Stimulated activated CD8-positive, alpha-beta memory T cell treated with anti-CD3 and anti-CD28 coated beads, Interleukin-4, amount 100 ng/mL, for 1 hour (primary cell): ENCODE results near the gene FFAR2.
"Not testable (repeated sequence)": the region's sequence is repeated elsewhere in the genome, so short reads cannot be mapped to it uniquely, and the experiment has no call there.

Experiments
- DNase-seq, 2 donors: peaks; one replicate each; pipeline ENCODE4 v3.0.0-alpha.2; 2020; ENCODE audit warnings: low read depth in 2 of 2, low spot score in 1 of 2

Gene FFAR2

DNA sequence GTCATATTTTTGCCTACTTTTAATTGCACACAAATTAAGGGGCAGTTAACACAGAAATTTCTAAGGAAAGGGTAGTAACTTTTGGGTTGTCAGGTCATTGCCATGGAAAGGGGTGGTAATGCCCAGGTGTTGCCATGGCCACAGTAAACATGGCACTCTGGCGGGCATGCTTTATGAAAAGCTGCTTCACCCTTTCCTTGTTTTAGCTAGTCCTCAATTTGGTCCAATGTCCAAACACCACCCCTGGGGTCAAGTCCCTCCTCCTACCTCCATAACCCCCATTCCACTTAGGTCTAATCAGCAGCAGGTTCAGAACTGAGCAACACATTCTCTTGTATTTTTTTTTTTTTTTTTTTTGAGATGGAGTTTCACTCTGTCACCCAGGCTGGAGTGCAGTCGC, 6.6 kb downstream of the FFAR2 start:
- DNase-seq, result no peak

DNA sequence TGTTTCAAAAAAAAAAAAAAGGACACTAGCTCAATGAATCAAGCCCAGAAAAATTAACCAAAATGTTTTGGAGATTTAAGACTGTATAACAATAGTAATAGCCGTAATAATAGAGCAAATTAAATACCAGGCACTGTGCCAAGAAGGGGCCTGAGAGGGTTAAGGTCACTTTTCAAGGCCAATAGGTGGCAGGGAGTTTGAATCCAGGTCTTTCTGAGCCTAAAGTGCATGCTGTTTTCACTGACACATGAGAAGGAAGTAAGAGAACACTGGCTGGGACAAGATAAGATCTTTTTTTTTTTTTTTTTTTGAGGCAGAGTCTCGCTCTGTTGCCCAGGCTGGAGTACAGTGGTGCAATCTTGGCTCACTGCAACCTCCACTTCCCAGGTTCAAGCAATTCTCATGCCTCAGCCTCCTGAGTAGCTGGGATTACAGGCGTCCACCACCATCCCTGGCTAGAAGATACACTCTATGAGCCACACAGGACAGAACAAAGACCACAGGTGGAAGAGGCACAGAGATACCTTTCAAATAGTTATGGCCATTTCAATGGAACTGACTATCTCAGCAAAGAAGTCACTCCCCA, 7.7 kb downstream of the FFAR2 start:
- DNase-seq, result no peak

DNA sequence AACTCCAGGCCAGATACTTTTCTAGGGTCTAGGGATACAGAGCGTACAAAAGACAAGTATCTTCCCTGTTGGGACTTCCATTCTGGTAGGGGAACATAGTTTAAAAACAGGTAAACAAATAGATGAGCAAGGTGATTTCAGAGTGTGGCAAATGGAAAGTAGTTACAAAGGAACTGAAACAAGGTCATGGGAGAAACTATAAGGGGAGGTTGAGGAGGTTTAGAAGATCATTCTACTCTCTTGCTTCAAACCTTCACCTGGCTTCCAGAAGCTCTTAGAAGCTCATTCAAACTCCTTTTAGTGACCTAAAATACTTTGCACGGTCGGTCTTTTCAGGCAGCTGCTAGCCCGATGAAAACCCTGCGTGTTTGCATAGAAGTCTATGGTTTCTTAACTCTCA, 9.1 kb downstream of the FFAR2 start:
- DNase-seq, result no peak

DNA sequence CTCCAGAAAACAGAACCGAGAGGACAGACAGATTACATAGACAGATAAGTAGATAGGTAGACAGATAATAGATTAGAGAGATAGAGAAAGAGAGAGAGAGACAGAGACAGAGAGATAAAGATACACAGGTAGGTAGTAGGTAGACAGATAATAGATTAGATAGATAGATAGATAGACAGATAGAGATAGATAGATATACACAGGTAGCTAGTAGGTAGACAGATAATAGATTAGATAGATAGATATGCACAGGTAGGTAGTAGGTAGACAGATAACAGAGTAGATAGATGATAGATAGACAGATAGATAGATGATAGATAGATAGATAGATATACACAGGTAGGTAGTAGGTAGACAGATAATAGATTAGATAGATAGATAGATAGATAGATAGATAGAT, 10.1 kb downstream of the FFAR2 start:
- no peak for DNase-seq

DNA sequence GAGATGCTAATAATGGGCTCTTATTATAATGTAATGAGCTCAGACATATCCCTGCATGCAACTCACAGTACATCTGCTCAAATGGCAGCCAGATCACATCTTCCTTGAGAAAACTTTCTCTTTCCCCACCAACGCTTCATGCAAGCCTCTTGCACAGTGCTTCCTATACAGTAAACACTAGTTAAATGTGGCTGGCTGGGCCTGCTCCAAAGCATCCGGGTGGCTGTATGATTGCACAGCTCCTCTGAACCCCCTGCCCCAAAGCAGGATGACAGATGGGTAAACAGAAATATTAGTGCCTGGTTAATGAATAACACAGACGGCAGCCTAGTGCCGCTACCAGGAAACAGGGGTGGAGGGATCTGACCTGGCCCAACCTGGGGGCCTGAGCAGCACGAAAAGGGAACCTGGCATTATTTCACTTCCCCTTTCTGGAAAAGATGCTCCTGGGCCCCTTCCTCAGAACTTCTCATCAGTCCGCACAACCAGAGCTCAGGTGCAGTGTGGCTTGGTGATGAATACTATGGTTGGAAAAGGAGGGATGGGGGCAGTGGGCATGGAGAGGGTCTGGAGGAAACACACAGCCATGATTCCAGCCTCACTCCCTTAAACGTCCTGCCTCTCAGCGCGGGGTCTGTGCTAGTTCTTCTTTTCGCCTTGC, 10.8 kb downstream of the FFAR2 start:
- no peak for DNase-seq

DNA sequence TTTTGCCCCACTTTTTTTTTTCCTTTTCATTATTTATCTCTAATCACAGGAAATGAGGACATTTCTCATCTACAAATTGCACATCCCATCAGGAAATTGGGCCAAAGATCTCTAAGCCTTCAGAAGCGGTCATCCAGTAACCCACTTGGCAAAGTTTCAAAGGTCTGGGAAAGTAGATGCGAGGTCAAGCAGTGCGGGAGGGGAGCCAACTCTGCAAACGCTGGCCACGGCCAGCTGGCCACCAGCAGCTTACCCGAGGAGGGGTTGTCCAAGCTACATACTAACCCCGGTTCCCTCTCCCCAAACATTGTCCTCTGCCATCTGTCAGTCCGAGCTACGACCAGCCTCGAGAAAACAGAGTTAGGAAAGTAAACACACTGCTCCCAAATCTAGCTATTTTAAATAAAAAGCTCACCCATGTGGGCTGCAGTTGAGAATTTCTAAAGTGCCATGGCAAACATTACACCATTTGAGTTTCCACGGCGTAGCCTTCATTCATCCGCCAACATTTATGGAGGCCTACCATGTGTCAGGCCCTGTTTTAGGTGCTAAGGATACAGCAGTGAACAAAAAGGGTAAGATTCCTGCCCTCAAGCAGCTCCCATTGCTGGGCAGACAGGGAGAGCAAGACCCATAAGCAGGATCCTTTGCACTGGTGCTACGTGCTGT, 11.5 kb downstream of the FFAR2 start:
- DNase-seq, result no peak

DNA sequence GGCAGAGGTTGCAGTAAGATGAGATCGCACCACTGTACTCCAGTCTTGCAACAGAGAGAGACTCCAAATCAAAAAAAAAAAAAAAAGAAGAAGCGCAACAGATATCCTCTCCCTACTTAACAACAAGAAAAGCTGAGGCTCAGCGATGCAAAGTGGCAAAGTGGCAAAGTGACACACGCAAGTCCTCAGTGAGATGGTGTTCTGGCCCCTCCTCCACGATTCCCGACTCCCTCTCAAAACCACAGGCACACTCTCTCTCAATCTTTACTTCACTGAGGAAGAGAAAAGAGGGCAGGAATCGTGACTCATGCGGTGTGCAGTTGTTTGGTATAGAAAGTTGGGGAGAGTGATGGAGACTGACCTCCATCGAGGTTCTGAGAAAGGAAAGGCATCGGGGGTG, 12.6 kb downstream of the FFAR2 start:
- DNase-seq, result no peak

DNA sequence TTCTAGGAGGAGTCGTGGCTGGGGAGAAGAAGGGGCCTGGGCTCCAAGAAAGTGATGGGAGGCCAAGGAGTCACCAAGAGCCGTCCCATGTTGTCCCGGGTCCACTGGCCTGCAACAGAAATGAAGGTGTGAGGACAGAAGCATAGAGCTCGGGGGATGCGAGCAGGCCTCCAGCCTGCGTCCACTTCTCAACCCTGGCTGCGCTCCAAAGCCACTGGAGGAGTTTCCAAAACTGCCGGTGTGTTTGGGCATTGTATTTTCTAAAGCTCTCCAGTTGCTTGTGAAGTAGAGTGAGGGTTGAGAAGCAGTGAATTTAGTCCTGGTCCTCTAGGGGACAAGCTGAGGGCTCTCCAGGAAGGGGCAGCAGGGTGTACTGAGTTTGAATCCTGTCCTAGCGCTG, 13.0 kb downstream of the FFAR2 start:
- no peak for DNase-seq

DNA sequence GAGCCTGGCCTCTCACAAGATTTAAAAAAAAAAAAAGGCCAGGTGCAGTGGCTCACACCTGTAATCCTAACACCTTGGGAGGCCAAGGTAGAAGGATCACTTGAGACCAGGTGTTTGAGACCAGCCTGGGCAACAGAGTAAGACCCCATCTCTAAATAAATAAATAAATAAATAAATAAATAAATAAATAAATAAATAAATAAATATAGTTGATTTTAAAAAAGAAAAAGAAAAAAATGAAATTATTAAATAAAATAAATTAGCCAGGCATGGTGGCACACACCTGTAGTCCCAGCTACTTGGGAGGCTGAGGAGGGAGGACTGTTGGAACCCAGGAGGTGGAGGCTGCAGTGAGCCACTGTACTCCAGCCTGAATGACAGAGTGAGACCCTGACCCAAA, 13.7 kb downstream of the FFAR2 start:
- DNase-seq, result not testable (repeated sequence)

DNA sequence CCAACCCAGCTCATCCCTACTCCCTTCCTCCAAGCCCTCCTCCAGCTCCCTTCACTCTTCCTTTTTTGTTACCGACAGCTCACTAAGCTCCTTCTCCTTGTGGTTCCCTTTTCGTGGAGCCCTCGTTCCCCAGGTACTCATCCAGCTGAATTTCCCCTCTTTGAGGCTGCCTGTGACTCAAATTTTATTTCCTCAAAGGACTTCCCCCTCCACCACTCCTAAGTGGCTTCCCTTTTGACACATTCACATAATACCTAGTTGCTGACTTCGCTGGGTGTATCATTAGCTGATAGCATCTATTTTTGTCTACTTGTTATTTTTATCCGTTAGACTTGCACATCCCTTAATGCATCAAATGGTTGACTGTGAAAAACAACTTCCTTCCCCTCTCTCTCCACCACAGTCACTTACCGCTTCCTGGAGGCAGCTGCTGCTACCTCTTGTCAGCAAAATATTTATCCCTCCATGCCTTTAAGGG, 14.5 kb downstream of the FFAR2 start:
- peak in 1 of 2 donors; percentile 18 for DNase-seq

DNA sequence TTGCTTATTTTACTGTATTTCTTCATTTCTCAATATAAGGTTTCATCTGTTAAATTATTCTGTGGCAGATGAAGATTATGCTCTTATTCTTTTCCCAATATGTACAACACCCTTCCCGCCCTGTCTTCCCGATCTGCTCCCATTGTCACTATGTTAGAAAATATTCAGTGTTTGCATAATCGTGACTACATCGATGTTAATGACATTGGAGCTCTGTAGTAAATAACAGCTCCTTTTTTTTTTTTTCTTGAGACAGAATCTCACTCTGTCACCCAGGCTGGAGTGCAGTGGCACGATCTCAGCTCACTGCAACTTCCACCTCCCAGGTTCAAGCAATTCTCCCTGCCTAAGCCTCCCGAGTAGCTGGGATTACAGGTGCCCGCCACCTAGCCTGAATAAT, 14.9 kb downstream of the FFAR2 start:
- not testable (repeated sequence) for DNase-seq

DNA sequence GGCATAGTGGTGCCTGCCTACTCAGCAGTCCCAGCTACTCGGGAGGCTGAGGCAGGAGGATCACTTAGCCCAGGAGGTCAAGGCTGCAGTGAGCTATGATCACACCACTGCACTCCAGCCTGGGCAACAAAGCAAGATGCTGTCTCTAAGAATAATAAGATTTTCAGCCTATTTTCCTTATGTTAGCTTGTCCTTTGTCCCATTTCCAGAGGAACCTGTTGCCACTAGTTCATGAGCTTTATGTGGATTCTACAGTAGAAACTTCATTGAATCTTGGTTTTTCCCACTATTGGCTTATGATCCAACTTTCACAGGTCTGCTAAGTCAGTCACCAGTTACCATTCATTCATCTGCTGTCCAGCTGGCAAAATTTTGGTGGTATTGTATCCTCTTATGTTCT, 18.2 kb downstream of the FFAR2 start:
- no peak for DNase-seq

DNA sequence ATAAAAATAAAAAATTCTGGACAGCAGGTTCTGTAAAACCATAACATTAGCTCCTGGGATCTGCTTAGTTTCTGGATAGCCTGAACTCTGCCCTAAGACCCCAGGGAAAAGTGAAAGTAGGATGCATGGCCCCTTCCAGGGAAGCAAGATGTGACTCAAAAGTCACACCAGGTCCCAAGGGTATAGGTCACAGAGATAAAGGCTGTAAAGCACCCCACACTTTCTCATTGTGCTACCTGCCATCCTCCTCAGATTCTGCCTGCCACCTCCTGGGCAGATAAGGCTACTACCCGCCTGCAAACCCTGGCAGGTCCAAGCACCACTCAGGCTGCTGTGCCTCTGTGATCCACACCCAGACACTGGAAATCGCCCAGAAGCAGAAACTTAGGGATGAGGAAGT, 20.6 kb downstream of the FFAR2 start:
- peak; percentile 27 to 34 for DNase-seq

DNA sequence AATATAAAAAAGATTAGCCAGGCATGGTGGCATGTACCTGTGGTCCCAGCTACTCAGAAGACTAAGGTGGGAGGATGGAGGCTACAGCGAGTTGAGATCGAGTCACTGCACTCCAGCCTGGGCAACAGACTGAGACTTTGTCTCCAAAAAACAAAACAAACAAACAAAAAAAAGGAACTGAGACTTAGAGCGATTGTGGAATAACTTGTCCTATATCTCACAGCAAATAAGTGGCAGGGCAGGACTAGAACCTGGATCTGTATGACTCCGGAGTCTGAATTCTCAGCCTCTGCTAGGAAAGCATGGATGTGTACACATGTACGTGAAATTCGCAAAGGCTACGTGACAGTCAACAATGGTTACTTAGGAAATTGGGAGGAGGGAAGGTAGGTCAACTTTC, 22.1 kb downstream of the FFAR2 start:
- DNase-seq, result no peak

DNA sequence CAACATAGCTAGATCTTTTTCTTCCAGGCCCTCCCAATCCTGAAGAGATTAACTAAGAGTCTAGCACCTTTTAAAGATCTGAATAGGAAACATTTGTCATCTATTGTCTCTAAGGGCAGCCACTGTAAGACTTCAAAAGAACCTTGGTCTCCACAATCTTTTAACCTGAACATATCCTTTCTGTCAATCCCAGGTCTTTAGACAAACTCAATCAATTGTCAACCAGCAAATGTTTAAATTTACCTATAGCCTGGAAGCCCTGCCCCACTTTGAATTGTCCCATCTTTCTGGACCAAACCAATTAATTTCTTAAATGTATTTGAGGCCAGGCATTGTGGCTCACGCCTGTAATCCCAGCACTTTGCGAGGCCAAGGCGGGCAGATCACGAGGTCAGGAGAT, 23.0 kb downstream of the FFAR2 start:
- not testable (repeated sequence) for DNase-seq

DNA sequence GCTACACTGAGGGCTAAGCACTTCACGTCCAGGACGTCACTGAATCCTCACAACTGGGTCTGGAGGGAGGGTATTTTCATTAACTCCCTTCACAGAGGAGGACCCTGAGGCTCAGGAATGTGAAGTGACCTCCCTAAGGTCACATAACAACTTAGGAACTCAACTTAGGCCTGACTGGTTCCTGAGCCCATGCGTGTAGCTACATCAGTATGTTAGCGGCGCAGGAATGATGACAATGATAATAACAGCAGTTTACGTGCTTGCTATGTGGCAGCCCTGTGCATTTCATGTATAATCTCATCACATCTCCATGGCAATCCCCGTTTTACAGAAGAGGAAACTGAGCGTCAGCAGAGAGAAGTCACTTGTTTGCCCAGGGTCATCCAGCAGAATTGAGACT, 23.9 kb downstream of the FFAR2 start:
- no peak for DNase-seq

DNA sequence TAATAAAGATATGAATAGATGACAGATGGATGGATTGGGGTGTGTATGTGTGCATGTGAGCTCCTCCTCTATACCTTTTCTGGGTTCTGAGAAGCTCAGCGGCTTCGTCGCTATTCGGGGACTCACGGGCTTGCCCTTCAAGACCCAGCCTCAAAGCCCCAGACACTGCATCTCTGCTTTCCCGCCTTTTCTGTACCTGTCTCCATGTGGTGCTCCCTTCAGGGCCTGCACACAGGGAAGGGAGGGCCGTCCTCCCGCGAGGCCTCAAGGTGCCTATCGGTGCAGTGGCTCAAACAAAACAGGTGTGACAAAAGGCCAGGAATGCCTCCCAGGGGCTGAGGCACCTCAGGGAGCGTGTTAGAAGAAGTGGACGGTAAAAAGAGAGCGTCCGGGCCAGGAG, 26.0 kb downstream of the FFAR2 start:
- no peak for DNase-seq

DNA sequence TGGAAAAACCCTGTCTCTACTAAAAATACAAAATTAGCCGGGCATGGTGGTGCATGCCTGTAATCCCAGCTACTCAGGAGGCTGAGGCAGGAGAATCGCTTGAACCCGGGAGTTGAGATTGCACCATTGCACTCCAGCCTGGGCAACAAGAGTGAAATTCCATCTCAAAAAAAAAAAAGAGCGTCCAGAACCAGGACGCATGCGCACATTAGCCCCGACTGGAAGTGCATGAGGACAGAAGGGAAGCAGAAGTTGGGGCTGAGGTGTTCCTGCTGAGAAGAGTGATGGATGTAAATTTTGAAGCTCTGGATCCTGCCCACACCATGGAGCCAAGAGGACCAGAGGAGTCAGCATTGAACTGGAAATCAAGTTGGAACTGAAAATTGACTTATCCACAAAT, 26.5 kb downstream of the FFAR2 start:
- DNase-seq, result not testable (repeated sequence)

DNA sequence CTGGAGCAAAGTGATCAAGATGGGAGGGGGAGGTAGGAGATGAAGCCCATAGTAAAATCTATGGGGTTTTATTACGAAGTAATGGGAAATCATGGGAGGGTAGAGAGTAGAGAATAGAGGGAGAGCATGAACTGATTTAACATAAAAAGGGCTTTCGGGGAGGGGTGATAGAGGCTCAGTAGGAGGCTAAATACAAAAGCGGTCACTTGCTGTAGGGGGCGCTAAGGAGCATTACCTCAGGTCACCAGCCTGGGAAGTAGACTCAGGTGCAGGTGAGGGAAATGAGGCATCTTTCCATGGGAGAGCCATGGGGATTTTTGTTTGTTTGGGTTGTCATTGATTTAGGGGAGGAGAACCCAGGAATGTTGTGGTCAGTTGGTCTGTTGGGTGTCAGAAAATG, 28.1 kb downstream of the FFAR2 start:
- no peak for DNase-seq

DNA sequence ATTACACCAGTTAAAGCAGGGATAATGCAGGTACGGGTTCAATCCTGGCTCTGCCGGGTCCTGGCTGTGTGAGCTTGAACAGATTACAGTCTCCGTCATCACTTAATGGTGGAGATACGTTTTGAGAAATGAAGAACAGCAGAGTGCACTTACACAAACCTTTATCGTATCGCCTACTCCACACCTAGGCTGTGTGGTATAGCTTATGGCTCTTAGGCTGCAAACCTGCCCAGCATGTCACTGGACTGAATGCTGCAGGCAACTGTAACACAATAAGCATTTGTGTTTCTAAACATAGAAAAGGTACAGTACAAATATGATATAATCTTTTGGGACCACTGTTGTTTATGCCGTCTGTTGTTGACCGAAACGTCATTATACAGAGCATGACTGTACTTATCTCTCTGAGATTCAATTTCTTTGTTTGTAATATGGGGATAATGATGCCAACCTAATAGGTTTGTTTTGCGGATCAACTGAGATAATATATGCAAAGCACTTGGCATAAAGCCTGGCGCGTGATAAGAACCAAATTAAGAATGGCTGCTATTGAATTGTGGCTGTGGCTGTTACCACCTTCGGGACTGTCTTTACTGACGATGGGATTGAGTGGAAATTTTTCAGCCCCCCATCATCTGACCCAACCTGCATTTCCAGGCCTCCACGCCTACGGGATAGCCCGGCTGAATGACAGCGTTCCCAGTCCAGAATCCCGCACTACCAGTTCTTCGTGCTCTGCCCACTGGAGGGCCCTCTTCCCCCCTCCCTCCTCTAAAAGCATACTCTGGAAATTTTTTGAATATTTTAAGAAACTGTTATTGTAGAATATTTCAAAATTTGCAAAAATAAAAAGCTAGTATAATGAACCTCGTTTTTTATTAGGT, 31.0 kb downstream of the FFAR2 start:
- DNase-seq, result no peak

DNA sequence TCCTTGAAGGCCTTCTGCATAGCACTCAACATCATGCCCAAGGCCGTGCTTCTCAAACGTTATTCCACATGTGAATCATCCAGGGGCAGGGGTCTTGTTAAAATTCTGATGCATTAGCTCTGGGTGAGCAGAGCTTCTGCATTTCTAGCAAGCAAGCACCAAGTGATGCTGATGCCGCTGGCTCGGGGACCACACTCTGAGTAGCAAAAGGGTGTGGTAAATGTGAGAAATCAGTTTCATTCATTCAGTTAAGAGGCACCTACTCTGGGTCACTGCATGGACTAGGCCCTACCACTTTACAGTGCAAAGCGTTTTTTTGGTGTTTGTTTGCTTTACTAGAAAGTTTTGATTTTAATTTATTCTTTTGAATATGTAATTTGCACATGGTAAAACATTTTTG, 35.0 kb downstream of the FFAR2 start:
- DNase-seq, result no peak
